Panc1 (cell line): ENCODE measurements around the gene ACTR6. TPM values are rescaled to one million over a fixed set of nuclear protein-coding genes. Genes with fewer than 3 reads are reported as not detected.

Experiments used
- ATAC-seq: fragments of 200-7000 bp; cut with Tn5 transposase; 2 replicates; pipeline ENCODE4 v1.9.1; 2020; ENCODE audit warnings: mild to moderate bottlenecking, moderate library complexity
- BruUV-seq: library from RNA; stranded (reverse); fragments of 400-500 nt; replicated peaks from 2 replicates; lab custom pipeline; 2021; lab: Mats Ljungman, UMichigan
- CTCF ChIA-PET: fragments of 300-600 bp; sonication (Branson Sonifier 250); formaldehyde crosslinking; loops from one replicate; lab custom pipeline; 2022; ENCODE audit warnings: antibody characterized with exemption; lab: Charles Lee
- POLR2A ChIA-PET: fragments of 300-600 bp; sonication (Branson Sonifier 250); formaldehyde crosslinking; loops from one replicate; lab custom pipeline; 2022; ENCODE audit warnings: antibody characterized with exemption; lab: Charles Lee
- DNase-seq: peaks from one replicate; pipeline ENCODE4 v3.0.0-alpha.2; 2010; ENCODE audit warnings: low read depth, low spot score
- H3K27ac ChIP-seq: 2 replicates; pipeline ENCODE4 v1.5.1; 2011; ENCODE audit warnings: mild to moderate bottlenecking, low read length, inconsistent platforms
- H3K27me3 ChIP-seq: fragments of 200-500 bp; sonication (Bioruptor generic); 2 replicates; pipeline ENCODE4 v1.6.0; 2014; ENCODE audit warnings: low read length, inconsistent platforms; ENCODE audit not compliant: control insufficient read depth, insufficient read depth
- H3K36me3 ChIP-seq: fragments of 200-500 bp; sonication (Bioruptor generic); 2 replicates; pipeline ENCODE4 v1.5.1; 2014; ENCODE audit warnings: inconsistent platforms, mild to moderate bottlenecking, low read length, moderate library complexity; ENCODE audit not compliant: control insufficient read depth, insufficient read depth
- H3K4me1 ChIP-seq: 2 replicates; pipeline ENCODE4 v1.5.1; 2011; ENCODE audit warnings: inconsistent platforms, mild to moderate bottlenecking, low read length, moderate library complexity; ENCODE audit not compliant: control insufficient read depth, insufficient read depth
- H3K4me3 ChIP-seq, 2 experiments: 2 replicates each; pipeline ENCODE4 v1.5.1; 2011 to 2012; ENCODE audit warnings: low read depth in 2 of 2, low read length in 2 of 2, mild to moderate bottlenecking in 2 of 2, inconsistent platforms in 1 of 2, moderate library complexity in 1 of 2
- H3K9me3 ChIP-seq: fragments of 200-500 bp; sonication (Bioruptor generic); 2 replicates; pipeline ENCODE4 v1.5.1; 2014; ENCODE audit warnings: low read depth, mild to moderate bottlenecking, inconsistent platforms, low read length, moderate library complexity; ENCODE audit not compliant: control insufficient read depth, insufficient read depth
- CTCF ChIP-seq: fragments of 450-650 bp; IDR thresholded peaks from 2 replicates; pipeline ENCODE4 v1.5.1; 2017; ENCODE audit warnings: mild to moderate bottlenecking
- POLR2AphosphoS5 ChIP-seq: IDR thresholded peaks from 2 replicates; pipeline ENCODE4 v1.6.1; 2012; ENCODE audit warnings: mild to moderate bottlenecking, low read depth, low read length, moderate library complexity
- REST ChIP-seq, 2 experiments: IDR thresholded peaks; 2 replicates each; pipeline ENCODE4 v1.6.1; 2011 to 2012; ENCODE audit warnings: low read depth in 2 of 2, control low read depth in 1 of 2, low read length in 1 of 2, mild to moderate bottlenecking in 1 of 2, moderate library complexity in 1 of 2; ENCODE audit not compliant: insufficient read depth in 1 of 2
- SIN3A ChIP-seq: IDR thresholded peaks from 2 replicates; pipeline ENCODE4 v1.6.1; 2012; ENCODE audit warnings: low read depth, mild to moderate bottlenecking, low read length, moderate library complexity, borderline replicate concordance; ENCODE audit not compliant: insufficient read depth
- TCF7L2 ChIP-seq: IDR thresholded peaks from 2 replicates; pipeline ENCODE4 v1.6.1; 2011; ENCODE audit warnings: mild to moderate bottlenecking, low read depth, low read length, inconsistent platforms
- in situ Hi-C: cut with HindIII; loops from 2 replicates; pipeline ENCODE4 v1.10.0; 2016; ENCODE audit warnings: low sequenced_read_pairs, low pct_unique_long_range_greater_than_20kb
- intact Hi-C: fragments of 100-400 bp; cut with micrococcal nuclease; formaldehyde crosslinking; loops from one replicate; pipeline ENCODE4 v1.10.0; 2022; ENCODE audit not compliant: unreplicated experiment
- total RNA-seq: library from RNA; stranded (reverse); gene quantifications from one replicate; pipeline ENCODE4 v1.2.1, GENCODE V29; 2021; ENCODE audit not compliant: unreplicated experiment

Gene ACTR6
- total RNA-seq, 1 experiment from 2014 or later = 21.2 TPM

- Histone ChIP-seq H3K4me1 (peaks cover 9% of the 10 kb centered on the region; the same call in 1 of the 2 replicates), H3K9me3 (no peaks in the 10 kb centered on the region), H3K36me3 (no peaks in the 10 kb centered on the region), H3K27me3 (no peaks in the 10 kb centered on the region), H3K27ac (no peak overlapping the region), H3K4me3 (no peak overlapping the region)
- no peak for ATAC-seq
- ChIA-PET CTCF (no interaction called here), POLR2A (no interaction called here)
- TF ChIP-seq POLR2AphosphoS5 (no peak), TCF7L2 (no peak), REST (IDR thresholded peaks at IDR 0.05; ENCODE audit: insufficient read depth in 1 of 2, low read depth in 2 of 2, low read length in 1 of 2) (no peak), CTCF (no peak), SIN3A (no peak)
- intact Hi-C loops = no loop called here
- BruUV-seq = no TSS peak
- in situ Hi-C loops = no loop called here
- DNase-seq = no peak
Measured at GRCh38 chr12:100165356-100165755, 35.3 kb upstream of the ACTR6 start.

GRCh38 chr12:100166232-100166631 is 34.4 kb upstream of the ACTR6 start:
- DNase-seq (no peak), ATAC-seq (no peak)
- BruUV-seq = no TSS peak
- intact Hi-C loops = no loop called here
- no peak for TF ChIP-seq REST (IDR thresholded peaks at IDR 0.05; ENCODE audit: insufficient read depth in 1 of 2, low read depth in 2 of 2, low read length in 1 of 2)
- TF ChIP-seq SIN3A = no peak
- TF ChIP-seq TCF7L2 = no peak
- TF ChIP-seq POLR2AphosphoS5 = no peak
- no peak for TF ChIP-seq CTCF
- in situ Hi-C loops = no loop called here
- no peak overlapping the region for H3K27ac ChIP-seq
- H3K4me1 ChIP-seq = peaks cover 9% of the 10 kb centered on the region; the same call in 1 of the 2 replicates
- ChIA-PET POLR2A (no interaction called here), CTCF (no interaction called here)
- no peaks in the 10 kb centered on the region for H3K9me3 ChIP-seq
- H3K36me3 ChIP-seq = no peaks in the 10 kb centered on the region
- H3K4me3 ChIP-seq = no peak overlapping the region
- no peaks in the 10 kb centered on the region for H3K27me3 ChIP-seq
